Measurements from ENCODE around the gene AHCY. TPM values are rescaled to one million over a fixed set of nuclear protein-coding genes. Genes with fewer than 3 reads are reported as not detected.
"Not testable (repeated sequence)": the region's sequence is repeated elsewhere in the genome, so short reads cannot be mapped to it uniquely, and the experiment has no call there.

AHCY gene
- polyA plus RNA-seq, 4 donors = 88.3 to 187 (median 169) TPM

- DNase-seq (ENCODE audit: low read depth in 4 of 4, low spot score in 3 of 4) = no peak
Observed at GRCh38 chr20:34300256-34300806, 2.8 kb downstream of the AHCY start.

GRCh38 chr20:34299556-34300255, 3.4 kb downstream of the AHCY start:
- no peak for DNase-seq (ENCODE audit: low read depth in 4 of 4, low spot score in 3 of 4)

GRCh38 chr20:34298294-34298784, 4.8 kb downstream of the AHCY start:
- not testable (repeated sequence) for DNase-seq (ENCODE audit: low read depth in 4 of 4, low spot score in 3 of 4)

- DNase-seq (ENCODE audit: low read depth in 4 of 4, low spot score in 3 of 4) = no peak
Observed at GRCh38 chr20:34296468-34296867, 6.7 kb downstream of the AHCY start.

- DNase-seq (ENCODE audit: low read depth in 4 of 4, low spot score in 3 of 4) = no peak
Observed at GRCh38 chr20:34295284-34295683, 7.9 kb downstream of the AHCY start.

- DNase-seq (ENCODE audit: low read depth in 4 of 4, low spot score in 3 of 4) = no peak
Observed at GRCh38 chr20:34294563-34294962, 8.6 kb downstream of the AHCY start.

- no peak for DNase-seq (ENCODE audit: low read depth in 4 of 4, low spot score in 3 of 4)
Observed at GRCh38 chr20:34293589-34293988, 9.6 kb downstream of the AHCY start.

GRCh38 chr20:34293119-34293518, 10.0 kb downstream of the AHCY start:
- DNase-seq (ENCODE audit: low read depth in 4 of 4, low spot score in 3 of 4) = no peak

- DNase-seq (ENCODE audit: low read depth in 4 of 4, low spot score in 3 of 4) = no peak
Observed at GRCh38 chr20:34292496-34292895, 10.7 kb downstream of the AHCY start.

- DNase-seq (ENCODE audit: low read depth in 4 of 4, low spot score in 3 of 4) = no peak
Observed at GRCh38 chr20:34290471-34290870, 12.7 kb downstream of the AHCY start.

GRCh38 chr20:34287500-34287899, 15.7 kb downstream of the AHCY start:
- not testable (repeated sequence) for DNase-seq (ENCODE audit: low read depth in 4 of 4, low spot score in 3 of 4)

GRCh38 chr20:34285450-34285849, 17.7 kb downstream of the AHCY start:
- DNase-seq (ENCODE audit: low read depth in 4 of 4, low spot score in 3 of 4) = no peak

GRCh38 chr20:34283844-34284243, 19.3 kb downstream of the AHCY start:
- no peak for DNase-seq (ENCODE audit: low read depth in 4 of 4, low spot score in 3 of 4)

GRCh38 chr20:34282041-34282440, 21.1 kb downstream of the AHCY start:
- no peak for DNase-seq (ENCODE audit: low read depth in 4 of 4, low spot score in 3 of 4)

GRCh38 chr20:34281177-34281576, 22.0 kb downstream of the AHCY start:
- no peak for DNase-seq (ENCODE audit: low read depth in 4 of 4, low spot score in 3 of 4)

- DNase-seq (ENCODE audit: low read depth in 4 of 4, low spot score in 3 of 4) = no peak
Observed at GRCh38 chr20:34274694-34275093, 28.5 kb downstream of the AHCY start.

- DNase-seq (ENCODE audit: low read depth in 4 of 4, low spot score in 3 of 4) = no peak
Observed at GRCh38 chr20:34271956-34272355, 31.2 kb downstream of the AHCY start.

- no peak for DNase-seq (ENCODE audit: low read depth in 4 of 4, low spot score in 3 of 4)
Observed at GRCh38 chr20:34269996-34270627, 33.0 kb downstream of the AHCY start.

GRCh38 chr20:34268851-34269636, 34.1 kb downstream of the AHCY start:
- no peak for DNase-seq (ENCODE audit: low read depth in 4 of 4, low spot score in 3 of 4)

- DNase-seq (ENCODE audit: low read depth in 4 of 4, low spot score in 3 of 4) = no peak
Observed at GRCh38 chr20:34268145-34268544, 35.0 kb downstream of the AHCY start.

GRCh38 chr20:34264141-34264540, 39.0 kb downstream of the AHCY start:
- no peak for DNase-seq (ENCODE audit: low read depth in 4 of 4, low spot score in 3 of 4)
